Natural killer cell treated with Interleukin-12 subunit alpha and Interleukin-12 subunit beta and Interleukin-15 and Interleukin-18, amount 100 ng/mL, for 72 hours (primary cell): ENCODE data around the gene MARCHF5. TPM values are rescaled to one million over a fixed set of nuclear protein-coding genes. Genes with fewer than 3 reads are reported as not detected.

ENCODE experiments used
- ATAC-seq, 2 donors: fragments of 150-1000 bp; cut with Tn5 transposase in 1 of 2; sonication (Bioruptor Pico), chemical (Tn5 transposase) in 1 of 2; 2 replicates each; pipeline ENCODE4 v1.10.0; 2021
- DNase-seq: peaks from one replicate; pipeline ENCODE4 v3.0.0; 2022; ENCODE audit warnings: low spot score
- H3K27ac Mint-ChIP-seq, 2 donors: 1 replicate in 1 of 2; 2 replicates in 1 of 2; pipeline ENCODE4 v1.8.0; 2022; ENCODE audit warnings: mixed read lengths in 2 of 2, mild to moderate bottlenecking in 1 of 2, moderate library complexity in 1 of 2
- H3K27me3 Mint-ChIP-seq, 2 donors: 1 replicate in 1 of 2; 2 replicates in 1 of 2; pipeline ENCODE4 v1.8.0; 2022; ENCODE audit warnings: mixed read lengths in 2 of 2
- H3K36me3 Mint-ChIP-seq: one replicate; pipeline ENCODE4 v1.8.0; 2022; ENCODE audit warnings: mixed read lengths
- H3K4me1 Mint-ChIP-seq, 2 donors: 1 replicate in 1 of 2; 2 replicates in 1 of 2; pipeline ENCODE4 v1.8.0; 2022; ENCODE audit warnings: low read depth in 2 of 2, mixed read lengths in 2 of 2, mild to moderate bottlenecking in 1 of 2
- H3K4me3 Mint-ChIP-seq: one replicate; pipeline ENCODE4 v1.8.0; 2022; ENCODE audit warnings: mixed read lengths
- H3K9me3 Mint-ChIP-seq: 2 replicates; pipeline ENCODE4 v1.8.0; 2022; ENCODE audit warnings: mixed read lengths
- total RNA-seq, 2 donors: library from RNA; stranded (reverse); gene quantifications; one replicate each; pipeline ENCODE4 v1.2.3, GENCODE V29; 2022

MARCHF5 gene
- total RNA-seq, 2 donors from 2014 or later, result 26.5 to 32.0 TPM

- H3K27me3 Mint-ChIP-seq, result no peaks in the 10 kb centered on the region
- no peaks in the 10 kb centered on the region for H3K36me3 Mint-ChIP-seq
- peak overlapping the region; percentile 53 for H3K4me3 Mint-ChIP-seq
- ATAC-seq (no peak), DNase-seq (no peak)
- peak overlapping the region; percentile 54 to 92 for H3K27ac Mint-ChIP-seq
- no peaks in the 10 kb centered on the region for H3K9me3 Mint-ChIP-seq
- peaks cover 10 to 22% of the 10 kb centered on the region in 2 donors for H3K4me1 Mint-ChIP-seq
Measured at GRCh38 chr10:92284112-92284704, 6.8 kb upstream of the MARCHF5 start.

- Mint-ChIP-seq H3K9me3 (no peaks in the 10 kb centered on the region), H3K4me1 (peaks cover 19 to 26% of the 10 kb centered on the region in 2 donors), H3K27ac (peak overlapping the region; percentile 76 to 89), H3K4me3 (peak overlapping the region; percentile 93), H3K36me3 (no peaks in the 10 kb centered on the region), H3K27me3 (no peaks in the 10 kb centered on the region)
- DNase-seq (no peak), ATAC-seq (peak; percentile 5 to 28)
Measured at GRCh38 chr10:92290076-92290836, 711 bp upstream of the MARCHF5 start.

GRCh38 chr10:92291616-92291865 lies 574 bp downstream of the MARCHF5 start:
- ATAC-seq (no peak), DNase-seq (no peak)
- H3K9me3 Mint-ChIP-seq, result no peaks in the 10 kb centered on the region
- H3K4me3 Mint-ChIP-seq, result peak overlapping the region; percentile 93
- H3K36me3 Mint-ChIP-seq, result no peaks in the 10 kb centered on the region
- H3K4me1 Mint-ChIP-seq, result peaks cover 15 to 25% of the 10 kb centered on the region in 2 donors
- peak overlapping the region in 1 of 2 donors; percentile 83 for H3K27ac Mint-ChIP-seq
- no peaks in the 10 kb centered on the region for H3K27me3 Mint-ChIP-seq

- Mint-ChIP-seq H3K36me3 (no peaks in the 10 kb centered on the region), H3K27ac (peak overlapping the region; percentile 69 to 83), H3K4me3 (peak overlapping the region; percentile 93), H3K27me3 (no peaks in the 10 kb centered on the region), H3K9me3 (no peaks in the 10 kb centered on the region), H3K4me1 (peaks cover 18 to 27% of the 10 kb centered on the region in 2 donors)
- ATAC-seq (no peak), DNase-seq (no peak)
Measured at GRCh38 chr10:92291921-92292845, 1.2 kb downstream of the MARCHF5 start.

GRCh38 chr10:92298487-92298886 lies 7.5 kb downstream of the MARCHF5 start:
- H3K4me1 Mint-ChIP-seq, result peaks cover 27 to 31% of the 10 kb centered on the region in 2 donors
- H3K36me3 Mint-ChIP-seq, result peaks cover 6% of the 10 kb centered on the region
- DNase-seq (no peak), ATAC-seq (no peak)
- no peaks in the 10 kb centered on the region for H3K27me3 Mint-ChIP-seq
- no peak overlapping the region for H3K4me3 Mint-ChIP-seq
- H3K27ac Mint-ChIP-seq, result no peak overlapping the region
- no peaks in the 10 kb centered on the region for H3K9me3 Mint-ChIP-seq

- Mint-ChIP-seq H3K4me3 (no peak overlapping the region), H3K27ac (no peak overlapping the region), H3K36me3 (peaks cover 6% of the 10 kb centered on the region), H3K27me3 (no peaks in the 10 kb centered on the region), H3K4me1 (peaks cover 26 to 33% of the 10 kb centered on the region in 2 donors), H3K9me3 (no peaks in the 10 kb centered on the region)
- no peak for DNase-seq
- no peak for ATAC-seq
Measured at GRCh38 chr10:92303096-92303495, 12.1 kb downstream of the MARCHF5 start.

GRCh38 chr10:92304061-92304460 lies 13.1 kb downstream of the MARCHF5 start:
- ATAC-seq (no peak), DNase-seq (no peak)
- Mint-ChIP-seq H3K9me3 (no peaks in the 10 kb centered on the region), H3K27me3 (no peaks in the 10 kb centered on the region), H3K4me3 (no peak overlapping the region), H3K27ac (no peak overlapping the region), H3K36me3 (peaks cover 5% of the 10 kb centered on the region), H3K4me1 (peaks cover 22 to 29% of the 10 kb centered on the region in 2 donors)

GRCh38 chr10:92305133-92306072 lies 14.4 kb downstream of the MARCHF5 start:
- Mint-ChIP-seq H3K27me3 (no peaks in the 10 kb centered on the region), H3K36me3 (no peaks in the 10 kb centered on the region), H3K27ac (no peak overlapping the region), H3K4me3 (no peak overlapping the region), H3K9me3 (no peaks in the 10 kb centered on the region), H3K4me1 (peaks cover 16 to 23% of the 10 kb centered on the region in 2 donors)
- no peak for DNase-seq
- no peak for ATAC-seq

- H3K36me3 Mint-ChIP-seq, result peaks cover 13% of the 10 kb centered on the region
- H3K4me3 Mint-ChIP-seq, result no peak overlapping the region
- H3K27me3 Mint-ChIP-seq, result no peaks in the 10 kb centered on the region
- no peak for DNase-seq
- no peaks in the 10 kb centered on the region for H3K9me3 Mint-ChIP-seq
- no peak overlapping the region for H3K27ac Mint-ChIP-seq
- H3K4me1 Mint-ChIP-seq, result peaks cover 6 to 10% of the 10 kb centered on the region in 2 donors
- no peak for ATAC-seq
Measured at GRCh38 chr10:92309272-92309671, 18.3 kb downstream of the MARCHF5 start.

- H3K27ac Mint-ChIP-seq, result no peak overlapping the region
- H3K4me1 Mint-ChIP-seq, result peaks cover 0 to 6% of the 10 kb centered on the region in 2 donors
- no peaks in the 10 kb centered on the region for H3K27me3 Mint-ChIP-seq
- H3K4me3 Mint-ChIP-seq, result no peak overlapping the region
- no peaks in the 10 kb centered on the region for H3K9me3 Mint-ChIP-seq
- no peak for DNase-seq
- no peak for ATAC-seq
- H3K36me3 Mint-ChIP-seq, result peaks cover 13% of the 10 kb centered on the region
Measured at GRCh38 chr10:92313750-92314149, 22.8 kb downstream of the MARCHF5 start.

- H3K36me3 Mint-ChIP-seq, result peaks cover 6% of the 10 kb centered on the region
- H3K27me3 Mint-ChIP-seq, result no peaks in the 10 kb centered on the region
- H3K27ac Mint-ChIP-seq, result no peak overlapping the region
Measured at GRCh38 chr10:92316610-92317009, 25.6 kb downstream of the MARCHF5 start.

GRCh38 chr10:92323079-92323478 lies 32.1 kb downstream of the MARCHF5 start:
- Mint-ChIP-seq H3K27me3 (no peaks in the 10 kb centered on the region), H3K27ac (peak overlapping the region in 1 of 2 donors; percentile 10), H3K36me3 (no peaks in the 10 kb centered on the region), H3K4me3 (no peak overlapping the region), H3K9me3 (no peaks in the 10 kb centered on the region), H3K4me1 (peaks cover 28 to 39% of the 10 kb centered on the region in 2 donors)
- no peak for DNase-seq
- ATAC-seq, result peak in 1 of 2 donors; percentile 57

More at GRCh38 chr10:92316610-92317009, 25.6 kb downstream of the MARCHF5 start:
- Mint-ChIP-seq H3K4me1 (peaks cover 0 to 5% of the 10 kb centered on the region in 2 donors), H3K9me3 (no peaks in the 10 kb centered on the region), H3K4me3 (no peak overlapping the region)
- ATAC-seq (no peak), DNase-seq (no peak)
